GM12801 (cell line): ENCODE data around the gene RAB4A.

Source experiments
- CTCF ChIP-seq: IDR thresholded peaks from one replicate; pipeline ENCODE4 v1.5.1; 2011; ENCODE audit warnings: control low read depth; ENCODE audit not compliant: insufficient read length; ENCODE audit errors: extremely low read depth

Gene RAB4A

DNA sequence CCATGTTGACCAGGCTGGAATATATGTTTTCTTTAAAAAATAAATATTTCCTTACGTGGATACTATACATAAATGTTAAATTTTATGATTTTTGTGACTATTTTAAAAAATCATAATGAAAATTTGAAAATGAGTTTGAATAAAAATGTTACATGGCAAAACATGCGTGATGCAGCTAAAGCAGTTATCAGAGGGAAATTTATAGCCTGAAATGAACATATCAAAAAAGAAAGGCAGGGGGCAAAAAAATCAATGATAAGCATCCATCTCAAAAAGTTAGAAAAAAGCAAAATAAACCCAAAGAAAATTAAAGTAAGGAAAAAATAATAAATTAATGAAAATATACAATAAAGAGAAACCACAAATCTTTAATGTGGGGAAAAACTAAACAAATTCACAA is 63.4 kb downstream of the RAB4A start:
- TF ChIP-seq CTCF = no peak

GRCh38 chr1:229334716-229335115 is 63.8 kb downstream of the RAB4A start:
- no peak for TF ChIP-seq CTCF

DNA sequence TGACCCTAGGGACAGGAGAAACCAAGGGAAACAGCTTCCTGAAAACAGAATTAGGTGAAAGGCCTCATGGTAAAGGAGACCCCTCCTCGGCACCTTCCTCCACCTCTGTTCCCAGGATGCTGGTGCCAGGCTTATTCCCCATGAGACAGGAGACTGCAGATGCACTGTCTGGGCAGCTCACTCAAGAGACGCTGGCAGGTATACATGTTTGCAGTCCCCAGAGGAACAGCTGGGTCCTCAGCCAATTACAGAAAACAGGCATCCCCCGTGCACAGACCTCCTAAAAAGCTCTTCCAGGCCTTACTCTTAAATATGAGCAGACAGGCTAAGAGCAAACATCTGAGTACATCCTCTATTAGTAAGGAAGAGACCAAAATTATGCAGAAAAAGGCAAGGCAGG is 65.4 kb downstream of the RAB4A start:
- TF ChIP-seq CTCF = no peak

GRCh38 chr1:229339086-229339485 is 68.2 kb downstream of the RAB4A start:
- no peak for TF ChIP-seq CTCF

DNA sequence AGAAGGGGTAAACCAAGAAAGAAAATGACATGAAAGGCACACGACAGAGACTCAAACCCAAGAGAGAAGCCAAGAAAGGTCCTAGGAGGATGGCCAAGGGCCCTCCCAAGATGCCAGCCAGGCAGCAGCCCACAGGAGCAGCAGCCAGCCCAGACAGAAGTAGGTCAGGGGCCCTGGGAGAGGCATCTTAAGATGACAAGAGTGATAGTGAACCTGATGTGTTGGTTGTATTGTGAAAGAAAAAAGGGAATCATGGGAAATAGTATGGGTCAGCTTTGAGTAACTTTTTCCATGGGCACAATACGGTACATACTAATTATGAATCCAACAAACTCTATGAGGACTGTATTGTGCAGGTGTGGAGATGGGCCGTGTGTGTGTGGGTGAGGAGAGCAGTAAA is 68.6 kb downstream of the RAB4A start:
- no peak for TF ChIP-seq CTCF

- TF ChIP-seq CTCF = no peak
Observed at GRCh38 chr1:229340496-229340895, 69.6 kb downstream of the RAB4A start.

DNA sequence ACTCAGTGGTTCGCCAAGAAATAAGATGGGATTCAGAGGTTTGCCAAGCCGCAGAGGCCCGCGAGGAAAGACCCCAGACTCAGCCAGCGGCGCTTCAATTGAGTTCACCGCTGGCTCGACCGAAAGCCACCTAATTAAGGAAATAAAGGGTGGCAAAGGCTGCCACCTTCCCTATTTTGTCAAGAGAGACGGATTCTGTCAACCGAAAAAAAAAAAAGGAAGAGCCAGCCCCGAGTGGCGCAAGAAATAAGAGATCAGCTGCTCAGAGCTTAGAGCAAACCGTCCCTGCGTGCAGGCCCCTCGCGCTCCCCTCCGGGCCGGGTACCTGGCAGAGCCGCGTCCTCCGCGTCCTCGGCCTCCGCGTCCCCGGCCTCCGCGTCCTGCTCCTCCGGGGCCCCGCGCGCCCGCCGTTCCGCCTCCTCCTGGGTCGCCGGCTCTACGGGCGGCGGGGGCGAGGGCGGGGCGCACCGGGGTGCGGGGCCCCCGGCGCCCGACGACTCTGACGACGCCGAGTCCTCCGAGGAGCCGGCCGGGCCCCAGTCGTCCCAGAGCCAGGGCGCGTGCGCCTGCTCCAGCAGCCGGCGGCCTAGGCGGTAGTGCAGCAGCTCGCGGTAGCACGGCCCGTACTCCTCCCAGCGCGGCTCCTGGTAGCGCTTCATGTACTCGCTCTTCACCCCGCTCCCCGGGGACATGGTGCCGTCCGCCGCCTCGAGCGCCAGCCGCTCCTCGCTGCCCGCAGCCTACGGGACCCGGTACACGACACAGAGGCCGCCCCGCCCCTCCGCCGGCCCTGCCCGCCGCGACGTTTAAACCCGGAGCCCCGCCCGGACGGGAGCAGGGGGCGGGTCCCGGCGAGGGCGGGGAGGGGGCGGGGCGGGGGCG is 71.1 kb downstream of the RAB4A start:
- no peak for TF ChIP-seq CTCF
